ENCODE results near the gene AKR1C2. TPM values are rescaled to one million over a fixed set of nuclear protein-coding genes. Genes with fewer than 3 reads are reported as not detected.
"Not testable (repeated sequence)": the region's sequence is repeated elsewhere in the genome, so short reads cannot be mapped to it uniquely, and the experiment has no call there.

Gene AKR1C2
- total and polyA plus RNA-seq, 2 donors from 2014 or later, result 11.8 to 16.3 TPM

- Histone ChIP-seq H3K27me3 (ENCODE audit: control insufficient read depth, insufficient read depth, low read length) (no peaks in the 10 kb centered on the region), H3K36me3 (ENCODE audit: control insufficient read depth in 2 of 3, insufficient read depth in 3 of 3, low read length in 3 of 3) (no peaks in the 10 kb centered on the region), H3K9ac (ENCODE audit: low read length in 3 of 3) (no peak overlapping the region), H3K4me1 (ENCODE audit: control insufficient read depth in 2 of 3, insufficient read depth in 2 of 3, low read depth in 1 of 3, low read length in 3 of 3) (no peaks in the 10 kb centered on the region), H3K4me3 (ENCODE audit: low read length in 3 of 3) (no peak overlapping the region), H3K27ac (ENCODE audit: low read depth in 2 of 2, low read length in 2 of 2) (no peak overlapping the region), H3K9me3 (ENCODE audit: control insufficient read depth in 2 of 3, insufficient read depth in 1 of 3, low read length in 3 of 3) (peaks cover 0 to 19% (median 0%) of the 10 kb centered on the region in 3 donors)
- DNase-seq, result no peak
- FAIRE-seq, result no peak
- intact Hi-C loops (cut with DNase I), result no loop called here
- TF ChIP-seq, protein P1, sequence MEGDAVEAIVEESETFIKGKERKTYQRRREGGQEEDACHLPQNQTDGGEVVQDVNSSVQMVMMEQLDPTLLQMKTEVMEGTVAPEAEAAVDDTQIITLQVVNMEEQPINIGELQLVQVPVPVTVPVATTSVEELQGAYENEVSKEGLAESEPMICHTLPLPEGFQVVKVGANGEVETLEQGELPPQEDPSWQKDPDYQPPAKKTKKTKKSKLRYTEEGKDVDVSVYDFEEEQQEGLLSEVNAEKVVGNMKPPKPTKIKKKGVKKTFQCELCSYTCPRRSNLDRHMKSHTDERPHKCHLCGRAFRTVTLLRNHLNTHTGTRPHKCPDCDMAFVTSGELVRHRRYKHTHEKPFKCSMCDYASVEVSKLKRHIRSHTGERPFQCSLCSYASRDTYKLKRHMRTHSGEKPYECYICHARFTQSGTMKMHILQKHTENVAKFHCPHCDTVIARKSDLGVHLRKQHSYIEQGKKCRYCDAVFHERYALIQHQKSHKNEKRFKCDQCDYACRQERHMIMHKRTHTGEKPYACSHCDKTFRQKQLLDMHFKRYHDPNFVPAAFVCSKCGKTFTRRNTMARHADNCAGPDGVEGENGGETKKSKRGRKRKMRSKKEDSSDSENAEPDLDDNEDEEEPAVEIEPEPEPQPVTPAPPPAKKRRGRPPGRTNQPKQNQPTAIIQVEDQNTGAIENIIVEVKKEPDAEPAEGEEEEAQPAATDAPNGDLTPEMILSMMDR (IDR thresholded peaks at IDR 0.05; ENCODE audit: borderline replicate concordance, extremely low read depth, insufficient read depth), result no peak
Observed at GRCh38 chr10:5034588-5034987, 30.9 kb upstream of the AKR1C2 start.

- Histone ChIP-seq H3K27me3 (ENCODE audit: control insufficient read depth, insufficient read depth, low read length) (no peaks in the 10 kb centered on the region), H3K9ac (ENCODE audit: low read length in 3 of 3) (no peak overlapping the region), H3K27ac (ENCODE audit: low read depth in 2 of 2, low read length in 2 of 2) (no peak overlapping the region), H3K4me1 (ENCODE audit: control insufficient read depth in 2 of 3, insufficient read depth in 2 of 3, low read depth in 1 of 3, low read length in 3 of 3) (no peaks in the 10 kb centered on the region), H3K9me3 (ENCODE audit: control insufficient read depth in 2 of 3, insufficient read depth in 1 of 3, low read length in 3 of 3) (peaks cover 0 to 19% (median 0%) of the 10 kb centered on the region in 3 donors), H3K36me3 (ENCODE audit: control insufficient read depth in 2 of 3, insufficient read depth in 3 of 3, low read length in 3 of 3) (no peaks in the 10 kb centered on the region), H3K4me3 (ENCODE audit: low read length in 3 of 3) (no peak overlapping the region)
- intact Hi-C loops (cut with DNase I), result no loop called here
- DNase-seq (no peak), FAIRE-seq (no peak)
- TF ChIP-seq, protein P1 (IDR thresholded peaks at IDR 0.05; ENCODE audit: borderline replicate concordance, extremely low read depth, insufficient read depth), result no peak
Observed at GRCh38 chr10:5033061-5033778, 29.6 kb upstream of the AKR1C2 start.

DNA sequence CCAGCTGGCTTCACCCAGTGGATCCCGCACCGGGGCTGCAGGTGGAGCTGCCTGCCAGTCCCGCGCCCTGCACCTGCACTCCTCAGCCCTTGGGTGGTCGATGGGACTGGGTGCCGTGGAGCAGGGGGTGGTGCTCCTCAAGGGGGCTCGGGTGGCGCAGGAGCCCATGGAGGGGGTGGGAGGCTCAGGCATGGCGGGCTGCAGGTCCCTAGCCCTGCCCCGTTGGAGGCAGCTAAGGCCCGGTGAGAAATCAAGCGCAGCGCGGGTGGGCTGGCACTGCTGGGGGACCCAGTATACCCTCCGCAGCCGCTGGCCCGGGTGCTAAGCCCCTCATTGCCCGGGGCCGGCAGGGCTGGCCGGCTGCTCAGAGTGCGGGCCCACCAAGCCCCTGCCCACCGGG lies 28.8 kb upstream of the AKR1C2 start:
- H3K4me1 ChIP-seq (ENCODE audit: control insufficient read depth in 2 of 3, insufficient read depth in 2 of 3, low read depth in 1 of 3, low read length in 3 of 3); intact Hi-C loops (cut with DNase I); H3K4me3 ChIP-seq (ENCODE audit: low read length in 3 of 3); H3K9ac ChIP-seq (ENCODE audit: low read length in 3 of 3); H3K27me3 ChIP-seq (ENCODE audit: control insufficient read depth, insufficient read depth, low read length); H3K27ac ChIP-seq (ENCODE audit: low read depth in 2 of 2, low read length in 2 of 2); FAIRE-seq; DNase-seq; H3K36me3 ChIP-seq (ENCODE audit: control insufficient read depth in 2 of 3, insufficient read depth in 3 of 3, low read length in 3 of 3): not testable (repeated sequence)
- H3K9me3 ChIP-seq (ENCODE audit: control insufficient read depth in 2 of 3, insufficient read depth in 1 of 3, low read length in 3 of 3), result peaks cover 0 to 19% (median 0%) of the 10 kb centered on the region in 3 donors

DNA sequence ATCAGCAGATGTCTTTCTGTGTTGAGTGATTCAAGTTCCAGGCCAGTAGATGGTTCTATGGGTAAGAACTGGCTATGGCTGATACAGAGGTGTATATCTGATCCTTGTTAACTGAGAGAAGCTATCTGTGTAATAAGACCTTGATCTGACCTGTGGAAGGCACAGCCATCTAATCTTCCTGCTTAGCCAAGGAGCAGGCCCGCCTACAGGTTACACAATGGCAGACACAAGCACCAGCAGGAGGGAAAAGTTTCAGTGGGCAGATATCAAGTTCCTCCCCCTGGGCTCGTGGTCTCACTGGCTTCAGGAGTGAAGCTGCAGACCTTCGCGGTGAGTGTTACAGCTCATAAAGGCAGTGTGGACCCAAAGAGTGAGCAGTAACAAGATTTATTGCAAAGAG lies 27.9 kb upstream of the AKR1C2 start:
- H3K36me3 ChIP-seq (ENCODE audit: control insufficient read depth in 2 of 3, insufficient read depth in 3 of 3, low read length in 3 of 3); FAIRE-seq; H3K4me1 ChIP-seq (ENCODE audit: control insufficient read depth in 2 of 3, insufficient read depth in 2 of 3, low read depth in 1 of 3, low read length in 3 of 3); DNase-seq; H3K27me3 ChIP-seq (ENCODE audit: control insufficient read depth, insufficient read depth, low read length); H3K9ac ChIP-seq (ENCODE audit: low read length in 3 of 3); H3K27ac ChIP-seq (ENCODE audit: low read depth in 2 of 2, low read length in 2 of 2); intact Hi-C loops (cut with DNase I); H3K4me3 ChIP-seq (ENCODE audit: low read length in 3 of 3): not testable (repeated sequence)
- H3K9me3 ChIP-seq (ENCODE audit: control insufficient read depth in 2 of 3, insufficient read depth in 1 of 3, low read length in 3 of 3), result peaks cover 0 to 19% (median 0%) of the 10 kb centered on the region in 3 donors

Data from kidney (tissue), 14 donors.